ENCODE measurements around the gene NHLRC3.

DNA sequence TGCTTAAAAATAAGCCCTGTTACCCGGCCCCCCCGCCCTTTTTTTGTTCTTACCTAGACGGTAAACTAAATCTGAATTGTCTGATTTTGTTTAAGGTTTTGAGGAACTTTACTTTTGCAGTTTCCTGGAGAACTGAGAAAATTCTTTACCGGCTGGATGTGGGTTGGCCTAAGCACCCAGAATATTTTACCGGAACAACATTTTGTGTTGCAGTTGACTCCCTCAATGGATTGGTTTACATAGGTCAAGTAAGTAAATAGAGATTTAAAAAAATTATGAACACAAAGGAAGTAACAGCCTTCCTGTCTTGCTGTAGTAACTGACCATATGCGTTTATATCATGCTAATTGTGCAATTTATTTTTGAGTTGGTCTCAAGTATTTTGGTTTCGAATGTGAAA, 785 bp downstream of the NHLRC3 start:
- TF ChIP-seq POLR2AphosphoS5 (IDR thresholded peaks at IDR 0.05), result no peak
- TF ChIP-seq, protein P1, sequence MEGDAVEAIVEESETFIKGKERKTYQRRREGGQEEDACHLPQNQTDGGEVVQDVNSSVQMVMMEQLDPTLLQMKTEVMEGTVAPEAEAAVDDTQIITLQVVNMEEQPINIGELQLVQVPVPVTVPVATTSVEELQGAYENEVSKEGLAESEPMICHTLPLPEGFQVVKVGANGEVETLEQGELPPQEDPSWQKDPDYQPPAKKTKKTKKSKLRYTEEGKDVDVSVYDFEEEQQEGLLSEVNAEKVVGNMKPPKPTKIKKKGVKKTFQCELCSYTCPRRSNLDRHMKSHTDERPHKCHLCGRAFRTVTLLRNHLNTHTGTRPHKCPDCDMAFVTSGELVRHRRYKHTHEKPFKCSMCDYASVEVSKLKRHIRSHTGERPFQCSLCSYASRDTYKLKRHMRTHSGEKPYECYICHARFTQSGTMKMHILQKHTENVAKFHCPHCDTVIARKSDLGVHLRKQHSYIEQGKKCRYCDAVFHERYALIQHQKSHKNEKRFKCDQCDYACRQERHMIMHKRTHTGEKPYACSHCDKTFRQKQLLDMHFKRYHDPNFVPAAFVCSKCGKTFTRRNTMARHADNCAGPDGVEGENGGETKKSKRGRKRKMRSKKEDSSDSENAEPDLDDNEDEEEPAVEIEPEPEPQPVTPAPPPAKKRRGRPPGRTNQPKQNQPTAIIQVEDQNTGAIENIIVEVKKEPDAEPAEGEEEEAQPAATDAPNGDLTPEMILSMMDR (IDR thresholded peaks at IDR 0.05), result no peak
- no peak for TF ChIP-seq POLR2A (IDR thresholded peaks at IDR 0.05)
- no peak for TF ChIP-seq EP300 (IDR thresholded peaks at IDR 0.05)
